ENCODE data around the gene ZNHIT2. TPM values are rescaled to one million over a fixed set of nuclear protein-coding genes. Genes with fewer than 3 reads are reported as not detected.

ZNHIT2 gene
- total RNA-seq, 1 donor from 2014 or later = 18.1 TPM

- no peaks in the 10 kb centered on the region for H3K9me3 Mint-ChIP-seq
- H3K36me3 Mint-ChIP-seq (ENCODE audit: low read depth) = no peaks in the 10 kb centered on the region
- H3K27ac Mint-ChIP-seq = no peak overlapping the region
- H3K4me3 Mint-ChIP-seq = no peak overlapping the region
- peak; percentile 54 for DNase-seq
- intact Hi-C loops (cut with micrococcal nuclease) = no loop called here
- peaks cover 21% of the 10 kb centered on the region for H3K27me3 Mint-ChIP-seq
- H3K4me1 Mint-ChIP-seq = peaks cover 11% of the 10 kb centered on the region
Observed at GRCh38 chr11:65148657-65149056, 31.2 kb upstream of the ZNHIT2 start.

- no peak overlapping the region for H3K4me3 Mint-ChIP-seq
- DNase-seq = no peak
- H3K27me3 Mint-ChIP-seq = peaks cover 15% of the 10 kb centered on the region
- peaks cover 9% of the 10 kb centered on the region for H3K4me1 Mint-ChIP-seq
- no peaks in the 10 kb centered on the region for H3K9me3 Mint-ChIP-seq
- H3K36me3 Mint-ChIP-seq (ENCODE audit: low read depth) = no peaks in the 10 kb centered on the region
- intact Hi-C loops (cut with micrococcal nuclease) = no loop called here
- H3K27ac Mint-ChIP-seq = no peak overlapping the region
Observed at GRCh38 chr11:65147352-65148075, 30.0 kb upstream of the ZNHIT2 start.

GRCh38 chr11:65141896-65142494, 24.5 kb upstream of the ZNHIT2 start:
- Mint-ChIP-seq H3K27ac (no peak overlapping the region), H3K9me3 (no peaks in the 10 kb centered on the region), H3K36me3 (ENCODE audit: low read depth) (no peaks in the 10 kb centered on the region), H3K4me3 (no peak overlapping the region), H3K27me3 (peaks cover 26% of the 10 kb centered on the region), H3K4me1 (no peaks in the 10 kb centered on the region)
- DNase-seq = no peak
- intact Hi-C loops (cut with micrococcal nuclease) = no loop called here

GRCh38 chr11:65136515-65137096, 19.1 kb upstream of the ZNHIT2 start:
- peaks cover 13% of the 10 kb centered on the region for H3K27me3 Mint-ChIP-seq
- DNase-seq = no peak
- intact Hi-C loops (cut with micrococcal nuclease) = no loop called here

GRCh38 chr11:65135633-65136145, 18.2 kb upstream of the ZNHIT2 start:
- Mint-ChIP-seq H3K27ac (peak overlapping the region; percentile 97), H3K4me1 (peaks cover 31% of the 10 kb centered on the region), H3K9me3 (no peaks in the 10 kb centered on the region), H3K36me3 (ENCODE audit: low read depth) (peaks cover 14% of the 10 kb centered on the region), H3K27me3 (peaks cover 6% of the 10 kb centered on the region), H3K4me3 (peak overlapping the region; percentile 92)
- intact Hi-C loops (cut with micrococcal nuclease) = loop anchor here (1.0 kb wide), 1 partner anchor 46 kb away; the partner anchor contains the start of gene CAPN1
- DNase-seq = no peak

More at GRCh38 chr11:65136515-65137096, 19.1 kb upstream of the ZNHIT2 start:
- H3K36me3 Mint-ChIP-seq (ENCODE audit: low read depth) = peaks cover 8% of the 10 kb centered on the region
- no peaks in the 10 kb centered on the region for H3K9me3 Mint-ChIP-seq
- no peak overlapping the region for H3K4me3 Mint-ChIP-seq
- peaks cover 28% of the 10 kb centered on the region for H3K4me1 Mint-ChIP-seq
- peak overlapping the region; percentile 73 for H3K27ac Mint-ChIP-seq

GRCh38 chr11:65134952-65135632, 17.6 kb upstream of the ZNHIT2 start:
- Mint-ChIP-seq H3K4me3 (peak overlapping the region; percentile 92), H3K9me3 (no peaks in the 10 kb centered on the region), H3K27me3 (peaks cover 3% of the 10 kb centered on the region), H3K4me1 (peaks cover 31% of the 10 kb centered on the region), H3K36me3 (ENCODE audit: low read depth) (peaks cover 20% of the 10 kb centered on the region), H3K27ac (peak overlapping the region; percentile 97)
- DNase-seq = peak; percentile 96
- intact Hi-C loops (cut with micrococcal nuclease) = loop anchor here (1.0 kb wide), 3 partner anchors 13 to 46 kb away; partner anchors contain the start of genes CAPN1, FAU, MRPL49 and ZNHIT2

GRCh38 chr11:65134240-65134951, 16.9 kb upstream of the ZNHIT2 start, which contains the start of gene SYVN1:
Gene SYVN1, minus strand, starts transcription at chr11:65134519. Its CDS starts 918 bp downstream, at chr11:65133601.
- H3K4me1 Mint-ChIP-seq = peaks cover 31% of the 10 kb centered on the region
- peak within 1 kb of the TSS; percentile 92 for H3K4me3 Mint-ChIP-seq
- intact Hi-C loops (cut with micrococcal nuclease) = loop anchor here (1.0 kb wide), 2 partner anchors 12 to 17 kb away; partner anchors contain the start of genes FAU, MRPL49 and ZNHIT2
- peaks cover 21% of the 10 kb centered on the region for H3K36me3 Mint-ChIP-seq (ENCODE audit: low read depth)
- DNase-seq = peak; percentile 98
- no peaks in the 10 kb centered on the region for H3K9me3 Mint-ChIP-seq
- H3K27me3 Mint-ChIP-seq = no peaks in the 10 kb centered on the region
- peak within 1 kb of the TSS; percentile 97 for H3K27ac Mint-ChIP-seq

GRCh38 chr11:65133724-65134123, 16.2 kb upstream of the ZNHIT2 start:
- H3K9me3 Mint-ChIP-seq = no peaks in the 10 kb centered on the region

GRCh38 chr11:65132988-65133700, 15.6 kb upstream of the ZNHIT2 start:
- DNase-seq = peak; percentile 87
- Mint-ChIP-seq H3K9me3 (no peaks in the 10 kb centered on the region), H3K27me3 (no peaks in the 10 kb centered on the region), H3K27ac (peak overlapping the region; percentile 97), H3K4me1 (peaks cover 31% of the 10 kb centered on the region), H3K4me3 (peak overlapping the region; percentile 92), H3K36me3 (ENCODE audit: low read depth) (peaks cover 28% of the 10 kb centered on the region)
- intact Hi-C loops (cut with micrococcal nuclease) = no loop called here

More at GRCh38 chr11:65133724-65134123, 16.2 kb upstream of the ZNHIT2 start:
- Mint-ChIP-seq H3K27me3 (no peaks in the 10 kb centered on the region), H3K27ac (peak overlapping the region; percentile 97), H3K4me3 (peak overlapping the region; percentile 92), H3K4me1 (peaks cover 31% of the 10 kb centered on the region), H3K36me3 (ENCODE audit: low read depth) (peaks cover 25% of the 10 kb centered on the region)
- intact Hi-C loops (cut with micrococcal nuclease) = loop anchor here (1.0 kb wide), 2 partner anchors 11 to 16 kb away; partner anchors contain the start of genes FAU, MRPL49 and ZNHIT2
- peak; percentile 73 for DNase-seq

- Mint-ChIP-seq H3K4me1 (peaks cover 31% of the 10 kb centered on the region), H3K27ac (peak overlapping the region; percentile 97), H3K27me3 (no peaks in the 10 kb centered on the region), H3K36me3 (ENCODE audit: low read depth) (peaks cover 29% of the 10 kb centered on the region), H3K9me3 (no peaks in the 10 kb centered on the region), H3K4me3 (peak overlapping the region; percentile 92)
- DNase-seq = no peak
- intact Hi-C loops (cut with micrococcal nuclease) = no loop called here
Observed at GRCh38 chr11:65132238-65132987, 14.9 kb upstream of the ZNHIT2 start.

- peak overlapping the region; percentile 12 for H3K4me3 Mint-ChIP-seq
- DNase-seq = no peak
- intact Hi-C loops (cut with micrococcal nuclease) = no loop called here
- peaks cover 33% of the 10 kb centered on the region for H3K36me3 Mint-ChIP-seq (ENCODE audit: low read depth)
- H3K27me3 Mint-ChIP-seq = no peaks in the 10 kb centered on the region
- no peak overlapping the region for H3K27ac Mint-ChIP-seq
- H3K4me1 Mint-ChIP-seq = peaks cover 31% of the 10 kb centered on the region
- H3K9me3 Mint-ChIP-seq = no peaks in the 10 kb centered on the region
Observed at GRCh38 chr11:65131895-65132237, 14.4 kb upstream of the ZNHIT2 start.

- Mint-ChIP-seq H3K4me3 (no peak overlapping the region), H3K27ac (no peak overlapping the region), H3K4me1 (peaks cover 29% of the 10 kb centered on the region), H3K27me3 (no peaks in the 10 kb centered on the region), H3K9me3 (no peaks in the 10 kb centered on the region), H3K36me3 (ENCODE audit: low read depth) (peaks cover 37% of the 10 kb centered on the region)
- peak; percentile 55 for DNase-seq
- intact Hi-C loops (cut with micrococcal nuclease) = no loop called here
Observed at GRCh38 chr11:65131417-65131776, 13.9 kb upstream of the ZNHIT2 start.

All from activated CD4-positive, alpha-beta T cell treated with anti-CD3 and anti-CD28 coated beads, Interleukin-2, amount 10 ng/mL, durations not matched to agents 24 days and 14 days (primary cell).